HEK293T (cell line): ENCODE results near the gene COL24A1.

Source experiments
- ARNT ChIP-seq: fragments of 450-650 bp; IDR thresholded peaks from 2 replicates; pipeline ENCODE4 v1.6.1; 2017; ENCODE audit warnings: mild to moderate bottlenecking
- BHLHE40 ChIP-seq: fragments of 450-650 bp; IDR thresholded peaks from 2 replicates; pipeline ENCODE4 v1.6.1; 2016; ENCODE audit warnings: mild to moderate bottlenecking, moderate library complexity, borderline replicate concordance
- CTBP1 ChIP-seq: fragments of 450-650 bp; IDR thresholded peaks from 2 replicates; pipeline ENCODE4 v1.6.1; 2016; ENCODE audit warnings: borderline replicate concordance
- ELF4 ChIP-seq: fragments of 450-650 bp; IDR thresholded peaks from 2 replicates; pipeline ENCODE4 v1.6.1; 2017; ENCODE audit warnings: antibody characterized with exemption
- FOXA1 ChIP-seq: fragments of 450-650 bp; IDR thresholded peaks from 2 replicates; pipeline ENCODE4 v1.6.1; 2016; ENCODE audit warnings: mild to moderate bottlenecking
- FOXK2 ChIP-seq: fragments of 450-650 bp; IDR thresholded peaks from 2 replicates; pipeline ENCODE4 v1.6.1; 2016; ENCODE audit warnings: mild to moderate bottlenecking
- FOXM1 ChIP-seq: fragments of 450-650 bp; IDR thresholded peaks from 2 replicates; pipeline ENCODE4 v1.6.1; 2017; ENCODE audit warnings: mild to moderate bottlenecking, borderline replicate concordance
- HDGF ChIP-seq: fragments of 450-650 bp; IDR thresholded peaks from 2 replicates; pipeline ENCODE4 v1.6.1; 2017; ENCODE audit warnings: antibody characterized with exemption, borderline replicate concordance
- L3MBTL2 ChIP-seq: fragments of 450-650 bp; conservative IDR thresholded peaks from 2 replicates; pipeline ENCODE4 v1.6.1; 2016; ENCODE audit warnings: mild to moderate bottlenecking
- LEF1 ChIP-seq: fragments of 450-650 bp; IDR thresholded peaks from 2 replicates; pipeline ENCODE4 v1.6.1; 2017; ENCODE audit warnings: mild to moderate bottlenecking, borderline replicate concordance
- NFRKB ChIP-seq: fragments of 450-650 bp; IDR thresholded peaks from 2 replicates; pipeline ENCODE4 v1.6.1; 2016; ENCODE audit warnings: mild to moderate bottlenecking, moderate library complexity
- SP1 ChIP-seq: fragments of 450-650 bp; IDR thresholded peaks from 2 replicates; pipeline ENCODE4 v1.6.1; 2017
- SUZ12 ChIP-seq: fragments of 450-650 bp; IDR thresholded peaks from 2 replicates; pipeline ENCODE4 v1.6.1; 2016; ENCODE audit warnings: mild to moderate bottlenecking
- ZNF384 ChIP-seq: fragments of 450-650 bp; IDR thresholded peaks from 2 replicates; pipeline ENCODE4 v1.6.1; 2016

DNA sequence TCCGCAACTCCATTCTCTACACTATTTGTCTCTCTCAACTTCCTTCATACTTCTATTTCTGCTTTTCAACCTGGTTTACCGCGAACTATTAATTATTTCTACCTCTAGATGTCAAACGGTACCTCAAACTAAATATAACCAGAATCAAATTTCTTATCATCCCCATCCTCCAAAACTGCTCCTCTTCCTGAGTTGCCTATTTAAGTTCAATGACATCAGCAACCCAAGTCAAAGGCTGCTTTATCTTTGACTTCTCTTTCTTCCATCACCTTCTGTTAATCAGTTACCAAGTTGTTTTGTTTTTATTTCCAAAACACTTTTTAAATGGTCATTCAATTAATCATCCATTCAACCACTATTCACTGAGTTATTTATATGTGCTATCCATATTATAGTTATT is 171.9 kb downstream of the COL24A1 start:
- no peak for TF ChIP-seq BHLHE40
- TF ChIP-seq CTBP1 = no peak
- TF ChIP-seq FOXM1 = no peak
- TF ChIP-seq FOXK2 = no peak
- no peak for TF ChIP-seq ZNF384
- no peak for TF ChIP-seq SP1
- TF ChIP-seq LEF1 = no peak
- TF ChIP-seq SUZ12 = no peak
- TF ChIP-seq L3MBTL2 = no peak
- no peak for TF ChIP-seq HDGF
- no peak for TF ChIP-seq ELF4
- no peak for TF ChIP-seq ARNT
- TF ChIP-seq NFRKB = no peak
- no peak for TF ChIP-seq FOXA1
